HEK293T (cell line): ENCODE data around the gene GLYATL2.

Experiments used
- ARNT ChIP-seq: fragments of 450-650 bp; IDR thresholded peaks from 2 replicates; pipeline ENCODE4 v1.6.1; 2017; ENCODE audit warnings: mild to moderate bottlenecking
- BHLHE40 ChIP-seq: fragments of 450-650 bp; IDR thresholded peaks from 2 replicates; pipeline ENCODE4 v1.6.1; 2016; ENCODE audit warnings: mild to moderate bottlenecking, moderate library complexity, borderline replicate concordance
- ELF4 ChIP-seq: fragments of 450-650 bp; IDR thresholded peaks from 2 replicates; pipeline ENCODE4 v1.6.1; 2017; ENCODE audit warnings: antibody characterized with exemption
- NFRKB ChIP-seq: fragments of 450-650 bp; IDR thresholded peaks from 2 replicates; pipeline ENCODE4 v1.6.1; 2016; ENCODE audit warnings: mild to moderate bottlenecking, moderate library complexity
- SP1 ChIP-seq: fragments of 450-650 bp; IDR thresholded peaks from 2 replicates; pipeline ENCODE4 v1.6.1; 2017
- SUZ12 ChIP-seq: fragments of 450-650 bp; IDR thresholded peaks from 2 replicates; pipeline ENCODE4 v1.6.1; 2016; ENCODE audit warnings: mild to moderate bottlenecking
- TARDBP ChIP-seq: fragments of 450-650 bp; IDR thresholded peaks from 2 replicates; pipeline ENCODE4 v1.6.1; 2016
- ZNF384 ChIP-seq: fragments of 450-650 bp; IDR thresholded peaks from 2 replicates; pipeline ENCODE4 v1.6.1; 2016
- TF ChIP-seq, protein P1 (sequence below): fragments of 450-650 bp; IDR thresholded peaks from 2 replicates; pipeline ENCODE4 v1.6.1; 2016

DNA sequence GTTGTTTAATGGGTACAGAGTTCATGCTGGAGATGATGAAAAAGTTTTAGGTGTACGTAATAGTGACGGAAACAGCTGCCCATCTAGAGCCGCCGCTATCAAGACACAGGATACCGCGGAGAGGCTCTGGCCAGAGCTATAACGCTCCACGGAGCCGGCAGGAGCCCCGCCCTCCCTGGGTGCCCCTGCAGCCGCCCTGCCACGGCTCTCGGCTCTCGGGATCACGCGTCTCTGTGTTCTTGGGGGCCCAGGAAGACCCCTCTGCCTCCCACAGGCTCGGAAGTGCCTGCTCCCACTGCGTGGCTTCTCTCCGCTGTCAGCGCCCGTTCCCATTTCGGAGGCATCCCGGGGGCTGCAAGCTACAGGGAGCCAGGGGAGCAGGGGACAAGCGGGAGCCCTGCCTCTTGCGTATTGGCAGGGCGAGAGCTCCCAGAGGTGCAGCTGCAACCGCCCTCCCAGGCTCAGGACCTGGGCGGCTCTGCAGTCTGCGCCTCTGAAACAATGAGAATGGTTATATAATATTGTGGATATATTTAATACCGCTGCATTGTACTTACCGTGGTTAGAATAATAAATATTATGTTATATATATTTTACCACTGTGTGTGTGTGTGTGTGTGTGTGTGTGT, 13.7 kb downstream of the GLYATL2 start:
- TF ChIP-seq SP1 = no peak
- no peak for TF ChIP-seq SUZ12
- TF ChIP-seq NFRKB = no peak
- TF ChIP-seq, protein P1, sequence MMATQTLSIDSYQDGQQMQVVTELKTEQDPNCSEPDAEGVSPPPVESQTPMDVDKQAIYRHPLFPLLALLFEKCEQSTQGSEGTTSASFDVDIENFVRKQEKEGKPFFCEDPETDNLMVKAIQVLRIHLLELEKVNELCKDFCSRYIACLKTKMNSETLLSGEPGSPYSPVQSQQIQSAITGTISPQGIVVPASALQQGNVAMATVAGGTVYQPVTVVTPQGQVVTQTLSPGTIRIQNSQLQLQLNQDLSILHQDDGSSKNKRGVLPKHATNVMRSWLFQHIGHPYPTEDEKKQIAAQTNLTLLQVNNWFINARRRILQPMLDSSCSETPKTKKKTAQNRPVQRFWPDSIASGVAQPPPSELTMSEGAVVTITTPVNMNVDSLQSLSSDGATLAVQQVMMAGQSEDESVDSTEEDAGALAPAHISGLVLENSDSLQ = no peak
- no peak for TF ChIP-seq BHLHE40
- TF ChIP-seq ELF4 = no peak
- no peak for TF ChIP-seq ARNT
- no peak for TF ChIP-seq ZNF384
- no peak for TF ChIP-seq TARDBP
